ENCODE results near the gene MRTO4. TPM values are rescaled to one million over a fixed set of nuclear protein-coding genes. Genes with fewer than 3 reads are reported as not detected.

Gene MRTO4
- 47.2 and 117 TPM in 2 replicates for total RNA-seq

- no peak for DNase-seq (ENCODE audit: low read depth)
- H3K4me3 ChIP-seq (ENCODE audit: low read depth, low read length) = peak within 1 kb of the TSS; percentile 100
- no peak for TF ChIP-seq CTCF (conservative IDR thresholded peaks at IDR 0.05; ENCODE audit: low read depth, low read length)
Observed at GRCh38 chr1:19251305-19252196, at the start of gene MRTO4, which contains the start of gene EMC1. Gene MRTO4, plus strand, starts transcription at chr1:19251805. Its CDS starts 31 bp downstream, at chr1:19251836. Gene EMC1, minus strand, starts transcription at chr1:19251524. Its CDS starts 15 bp downstream, at chr1:19251509.

GRCh38 chr1:19202396-19202795 lies 49.2 kb upstream of the MRTO4 start:
- TF ChIP-seq CTCF (conservative IDR thresholded peaks at IDR 0.05; ENCODE audit: low read depth, low read length) = no peak
- H3K4me3 ChIP-seq (ENCODE audit: low read depth, low read length) = no peak overlapping the region
- no peak for DNase-seq (ENCODE audit: low read depth)

- no peak for TF ChIP-seq CTCF (conservative IDR thresholded peaks at IDR 0.05; ENCODE audit: low read depth, low read length)
- no peak overlapping the region for H3K4me3 ChIP-seq (ENCODE audit: low read depth, low read length)
- no peak for DNase-seq (ENCODE audit: low read depth)
Observed at GRCh38 chr1:19203440-19203839, 48.2 kb upstream of the MRTO4 start.

GRCh38 chr1:19204446-19205266 lies 46.9 kb upstream of the MRTO4 start:
- H3K4me3 ChIP-seq (ENCODE audit: low read depth, low read length) = no peak overlapping the region
- no peak for DNase-seq (ENCODE audit: low read depth)
- TF ChIP-seq CTCF (conservative IDR thresholded peaks at IDR 0.05; ENCODE audit: low read depth, low read length) = no peak

GRCh38 chr1:19205403-19205802 lies 46.2 kb upstream of the MRTO4 start:
- no peak for TF ChIP-seq CTCF (conservative IDR thresholded peaks at IDR 0.05; ENCODE audit: low read depth, low read length)

GRCh38 chr1:19205845-19206244 lies 45.8 kb upstream of the MRTO4 start:
- TF ChIP-seq CTCF (conservative IDR thresholded peaks at IDR 0.05; ENCODE audit: low read depth, low read length) = no peak
- no peak for DNase-seq (ENCODE audit: low read depth)
- no peak overlapping the region for H3K4me3 ChIP-seq (ENCODE audit: low read depth, low read length)

More at GRCh38 chr1:19205403-19205802, 46.2 kb upstream of the MRTO4 start:
- no peak overlapping the region for H3K4me3 ChIP-seq (ENCODE audit: low read depth, low read length)
- no peak for DNase-seq (ENCODE audit: low read depth)
